Tibial nerve (tissue), 4 donors: ENCODE data around the gene PIGX. TPM values are rescaled to one million over a fixed set of nuclear protein-coding genes. Genes with fewer than 3 reads are reported as not detected.
"Not testable (repeated sequence)": the region's sequence is repeated elsewhere in the genome, so short reads cannot be mapped to it uniquely, and the experiment has no call there.

Experiments used
- DNase-seq, 2 donors: peaks; one replicate each; pipeline ENCODE4 v3.0.0-alpha.2; 2019; ENCODE audit warnings: low spot score in 2 of 2
- H3K27ac ChIP-seq, 4 donors: fragments of 200-600 bp; sonication (generic) in 3 of 4; one replicate each; pipeline ENCODE4 v1.5.1; 2017 to 2019; ENCODE audit warnings: mild to moderate bottlenecking in 1 of 4
- H3K27me3 ChIP-seq, 2 donors: fragments of 200-600 bp; sonication (generic) in 1 of 2; one replicate each; pipeline versions ENCODE4 v1.5.1 to v1.6.0; 2017 to 2019
- H3K36me3 ChIP-seq, 3 donors: fragments of 200-600 bp; sonication (generic); one replicate each; pipeline ENCODE4 v1.5.1; 2018 to 2019
- H3K4me1 ChIP-seq, 4 donors: fragments of 200-600 bp; sonication (generic) in 3 of 4; one replicate each; pipeline ENCODE4 v1.5.1; 2017 to 2019
- H3K4me3 ChIP-seq, 4 donors: fragments of 200-600 bp; sonication (generic) in 3 of 4; one replicate each; pipeline ENCODE4 v1.5.1; 2017 to 2019; ENCODE audit warnings: mild to moderate bottlenecking in 1 of 4, moderate library complexity in 1 of 4
- H3K9me3 ChIP-seq, 4 donors: fragments of 200-600 bp; sonication (generic) in 3 of 4; one replicate each; pipeline ENCODE4 v1.5.1; 2017 to 2019
- EP300 ChIP-seq, 2 donors: sonication (generic); formaldehyde crosslinking; IDR thresholded peaks; one replicate each; pipeline ENCODE4 v1.6.1; 2017; ENCODE audit warnings: antibody characterized with exemption in 2 of 2, mild to moderate bottlenecking in 1 of 2
- POLR2A ChIP-seq, 2 donors: fragments of 450-650 bp; IDR thresholded peaks; one replicate each; pipeline ENCODE4 v1.6.1; 2017; ENCODE audit warnings: antibody characterized with exemption in 2 of 2, mild to moderate bottlenecking in 2 of 2, moderate library complexity in 2 of 2
- WGBS, 2 donors: methylation state at CpG; one replicate each; pipeline ENCODE4 v1.1.5; 2018; 5-methylcytosine and 5-hydroxymethylcytosine counted together
- total RNA-seq, 4 donors: library from RNA; depleted of rRNA; stranded (reverse); fragments of >200 nt; gene quantifications; one replicate each; pipeline ENCODE4 v1.1.0, GENCODE V29; 2016
- TF ChIP-seq, protein P1 (sequence below), 5 experiments: fragments of 200-600 bp in 3 of 5; fragments of 450-650 bp in 2 of 5; sonication (generic) in 3 of 5; IDR thresholded peaks; one replicate each; pipeline ENCODE4 v1.5.1; 2016 to 2019; ENCODE audit warnings: antibody characterized with exemption in 5 of 5, mild to moderate bottlenecking in 3 of 5, moderate library complexity in 2 of 5

The PIGX gene
- total RNA-seq, 4 donors from 2014 or later, result 28.8 to 57.9 (median 33.7) TPM

DNA sequence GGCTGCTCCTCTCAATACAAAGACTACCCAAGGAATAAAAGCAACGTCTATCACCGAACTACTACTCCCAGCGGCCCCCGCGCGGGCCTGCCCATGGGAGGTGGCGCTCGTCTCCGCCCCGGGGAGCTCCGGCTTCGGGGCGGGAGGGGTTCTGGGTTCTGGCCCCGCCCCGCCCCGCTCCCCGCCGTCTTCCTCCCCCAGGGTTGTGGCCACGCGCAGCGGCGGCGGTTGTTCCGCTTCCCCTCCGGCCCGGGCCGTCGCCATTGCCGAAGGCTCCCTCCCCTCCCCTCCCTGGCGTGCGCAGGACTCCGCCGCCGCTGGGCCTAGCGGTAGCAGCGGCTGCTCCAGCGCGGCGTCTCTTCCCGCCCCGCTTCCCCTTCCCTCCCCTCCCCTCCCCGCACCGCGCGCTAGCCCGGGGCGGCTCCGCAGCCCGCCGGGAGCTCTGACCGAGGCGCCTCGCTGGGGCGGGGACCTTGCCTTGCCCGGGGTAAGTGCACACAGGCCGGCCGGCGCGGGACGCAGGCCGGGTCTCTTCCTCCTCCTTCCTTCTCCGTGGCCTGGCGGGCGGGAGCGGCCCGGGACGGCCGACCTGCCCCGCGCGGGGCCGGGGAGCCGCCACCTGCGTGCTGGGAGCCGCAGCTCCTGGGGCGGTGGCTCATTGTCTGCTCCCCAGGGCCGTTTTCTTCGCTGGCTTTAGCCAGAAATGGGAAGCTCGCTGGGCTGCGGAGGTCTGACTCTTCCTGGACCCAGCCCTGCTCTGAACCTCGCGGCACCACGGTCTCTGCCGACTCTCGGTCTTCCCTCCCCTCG, 27.7 kb downstream of the PIGX start, which contains the start of gene PAK2:
TSS of gene PAK2 (plus strand) at position 187 of the 810 bp plus-strand sequence. CDS start 42,790 bp downstream, outside the sequence.
- Histone ChIP-seq H3K4me1 (peaks cover 0 to 38% (median 15%) of the 10 kb centered on the region in 4 donors), H3K36me3 (peaks cover 0 to 6% (median 0%) of the 10 kb centered on the region in 3 donors), H3K4me3 (peak within 1 kb of the TSS; percentile 68 to 96 (median 91)), H3K27ac (peak within 1 kb of the TSS; percentile 93 to 98 (median 96)), H3K27me3 (no peaks in the 10 kb centered on the region), H3K9me3 (no peaks in the 10 kb centered on the region)
- TF ChIP-seq POLR2A (IDR thresholded peaks at IDR 0.05) (peak in 1 of 2 donors; percentile 60), EP300 (IDR thresholded peaks at IDR 0.05) (peak; percentile 44 to 93)
- TF ChIP-seq, protein P1, sequence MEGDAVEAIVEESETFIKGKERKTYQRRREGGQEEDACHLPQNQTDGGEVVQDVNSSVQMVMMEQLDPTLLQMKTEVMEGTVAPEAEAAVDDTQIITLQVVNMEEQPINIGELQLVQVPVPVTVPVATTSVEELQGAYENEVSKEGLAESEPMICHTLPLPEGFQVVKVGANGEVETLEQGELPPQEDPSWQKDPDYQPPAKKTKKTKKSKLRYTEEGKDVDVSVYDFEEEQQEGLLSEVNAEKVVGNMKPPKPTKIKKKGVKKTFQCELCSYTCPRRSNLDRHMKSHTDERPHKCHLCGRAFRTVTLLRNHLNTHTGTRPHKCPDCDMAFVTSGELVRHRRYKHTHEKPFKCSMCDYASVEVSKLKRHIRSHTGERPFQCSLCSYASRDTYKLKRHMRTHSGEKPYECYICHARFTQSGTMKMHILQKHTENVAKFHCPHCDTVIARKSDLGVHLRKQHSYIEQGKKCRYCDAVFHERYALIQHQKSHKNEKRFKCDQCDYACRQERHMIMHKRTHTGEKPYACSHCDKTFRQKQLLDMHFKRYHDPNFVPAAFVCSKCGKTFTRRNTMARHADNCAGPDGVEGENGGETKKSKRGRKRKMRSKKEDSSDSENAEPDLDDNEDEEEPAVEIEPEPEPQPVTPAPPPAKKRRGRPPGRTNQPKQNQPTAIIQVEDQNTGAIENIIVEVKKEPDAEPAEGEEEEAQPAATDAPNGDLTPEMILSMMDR (IDR thresholded peaks at IDR 0.05), result peak in 3 of 5 experiments; percentile 4 to 38 (median 24)
- DNase-seq, result peak; percentile 79 to 84
- 0 to 1% methylated on average over 47 to 62 of the region's 86 CpGs for WGBS, 2 donors

DNA sequence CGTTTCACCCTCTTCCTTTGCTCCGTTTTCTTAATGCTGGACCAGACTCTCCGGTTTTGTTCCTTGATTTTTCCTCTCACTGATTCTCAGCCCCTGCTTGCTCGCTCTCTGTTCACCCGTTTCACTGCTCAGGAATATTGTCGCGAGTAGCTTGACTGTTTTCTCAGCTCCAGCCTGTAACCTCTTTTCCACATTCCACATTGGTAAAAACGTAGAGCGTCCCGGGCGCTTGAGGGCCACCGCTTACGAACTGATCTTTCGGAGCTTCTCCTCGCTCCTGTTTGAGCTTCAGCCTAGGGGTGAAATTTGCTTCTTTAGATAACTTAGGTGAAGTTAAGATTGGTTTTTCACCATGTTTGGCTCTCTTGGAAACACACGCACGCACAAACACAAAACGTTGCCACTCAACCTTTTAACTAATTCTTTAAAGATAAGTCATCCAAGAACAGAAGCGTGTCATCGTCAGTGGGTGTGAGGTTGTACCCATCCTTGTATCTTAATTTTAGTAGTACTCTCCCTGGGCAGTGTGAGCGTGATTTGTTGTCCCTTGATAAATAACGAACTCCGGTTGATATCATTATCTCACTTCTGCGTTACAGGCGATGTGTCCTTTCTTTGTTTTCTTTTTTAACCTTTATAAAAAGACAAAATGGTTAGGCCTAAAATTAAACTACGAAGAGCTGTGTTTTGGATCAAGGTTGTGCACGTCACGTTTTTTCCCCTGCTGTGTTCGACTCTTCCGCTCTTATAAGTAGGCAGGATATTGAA, 28.5 kb downstream of the PIGX start:
- DNase-seq, result peak in 1 of 2 donors; percentile 18
- peak overlapping the region; percentile 93 to 98 (median 96) for H3K27ac ChIP-seq
- no peaks in the 10 kb centered on the region for H3K27me3 ChIP-seq
- H3K36me3 ChIP-seq, result peaks cover 0 to 5% (median 0%) of the 10 kb centered on the region in 3 donors
- TF ChIP-seq, protein P1 (IDR thresholded peaks at IDR 0.05), result no peak
- TF ChIP-seq EP300 (IDR thresholded peaks at IDR 0.05), result peak in 1 of 2 donors; percentile 41
- WGBS, 2 donors, result 1% methylated on average over 30 of the region's 30 CpGs
- peaks cover 0 to 44% (median 15%) of the 10 kb centered on the region in 4 donors for H3K4me1 ChIP-seq
- H3K9me3 ChIP-seq, result no peaks in the 10 kb centered on the region
- H3K4me3 ChIP-seq, result peak overlapping the region; percentile 68 to 96 (median 91)

DNA sequence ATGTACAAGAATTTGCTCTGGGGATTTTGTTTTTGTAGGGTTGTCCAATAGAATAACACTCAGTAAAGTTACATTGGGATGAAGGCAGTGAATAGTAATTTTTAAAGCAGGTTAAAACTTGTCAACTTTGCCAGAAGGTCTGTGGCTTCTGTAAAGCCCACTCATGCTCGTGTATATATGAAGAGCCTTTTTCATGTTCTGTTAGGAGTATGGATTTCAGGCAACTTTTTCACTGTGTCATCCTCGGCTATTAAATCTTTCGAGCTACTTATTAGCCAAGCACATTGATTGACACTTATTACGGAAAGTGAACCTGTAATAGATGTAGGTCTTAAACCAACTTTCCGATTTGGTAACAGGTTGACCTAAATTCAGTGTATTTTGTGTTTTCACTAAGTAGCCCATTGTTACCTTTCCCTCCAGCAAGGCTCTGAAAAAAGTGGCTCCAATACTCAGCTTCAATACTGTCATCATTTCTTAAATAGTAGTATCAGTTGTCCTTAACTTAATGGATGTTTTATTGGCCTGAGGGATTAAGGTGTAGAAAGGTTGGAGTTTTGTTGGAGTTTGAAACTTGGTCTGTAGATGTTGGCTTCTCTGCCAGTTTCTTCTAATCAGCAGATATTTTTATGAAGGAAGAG, 29.2 kb downstream of the PIGX start:
- Histone ChIP-seq H3K4me3 (peak overlapping the region; percentile 68 to 96 (median 91)), H3K36me3 (peaks cover 0 to 5% (median 0%) of the 10 kb centered on the region in 3 donors), H3K27me3 (no peaks in the 10 kb centered on the region), H3K27ac (peak overlapping the region; percentile 93 to 98 (median 96)), H3K9me3 (no peaks in the 10 kb centered on the region), H3K4me1 (peaks cover 0 to 44% (median 15%) of the 10 kb centered on the region in 4 donors)
- DNase-seq, result no peak
- 9 to 19% methylated on average over 5 of the region's 5 CpGs for WGBS, 2 donors
- TF ChIP-seq POLR2A (IDR thresholded peaks at IDR 0.05) (no peak), EP300 (IDR thresholded peaks at IDR 0.05) (no peak)
- TF ChIP-seq, protein P1 (IDR thresholded peaks at IDR 0.05), result no peak

DNA sequence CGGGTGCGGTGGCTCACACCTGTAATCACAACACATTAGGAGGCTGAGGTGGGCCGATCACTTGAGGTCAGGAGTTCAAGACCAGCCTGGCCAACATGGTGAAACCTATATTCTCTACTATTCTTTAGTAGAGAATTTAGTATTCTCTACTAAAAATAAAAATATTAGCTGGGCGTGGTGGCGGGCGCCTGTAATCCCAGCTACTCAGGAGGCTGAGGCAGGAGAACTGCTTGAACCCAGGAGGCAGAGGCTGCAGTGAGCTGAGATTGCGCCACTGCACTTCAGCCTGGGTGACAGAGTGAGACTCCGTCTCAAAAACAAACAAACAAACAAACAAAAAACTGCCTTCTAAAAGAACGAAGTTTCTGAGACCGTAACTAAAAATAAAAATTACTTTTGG, 31.4 kb downstream of the PIGX start:
- H3K27me3 ChIP-seq, H3K9me3 ChIP-seq, DNase-seq, H3K27ac ChIP-seq, H3K4me3 ChIP-seq: not testable (repeated sequence)
- H3K36me3 ChIP-seq, result peaks cover 0 to 12% (median 0%) of the 10 kb centered on the region in 3 donors
- peaks cover 0 to 44% (median 15%) of the 10 kb centered on the region in 4 donors for H3K4me1 ChIP-seq
- 90 to 93% methylated on average over 10 of the region's 10 CpGs for WGBS, 2 donors

DNA sequence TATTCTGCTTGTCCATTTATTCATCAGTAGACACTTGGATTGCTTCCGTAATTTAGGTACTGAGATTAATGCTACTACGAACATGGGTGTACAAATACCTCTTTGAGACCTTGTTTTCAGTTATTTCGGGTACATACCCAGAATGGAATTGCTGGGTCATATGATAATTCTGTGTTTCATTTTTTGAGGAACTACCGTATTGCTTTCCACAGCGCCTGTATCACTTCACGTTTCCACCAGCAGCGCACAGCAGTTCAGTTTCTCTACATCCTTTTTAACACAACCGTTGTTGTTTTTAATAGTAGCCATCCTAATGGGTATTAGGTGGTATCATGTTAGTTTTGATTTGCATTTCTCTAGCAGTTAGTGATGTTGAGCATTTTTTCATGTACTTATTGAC, 36.9 kb downstream of the PIGX start:
- WGBS, 2 donors, result 93% methylated on average over 8 of the region's 8 CpGs
- no peak for DNase-seq
- Histone ChIP-seq H3K4me1 (peaks cover 0 to 22% (median 2%) of the 10 kb centered on the region in 4 donors), H3K27me3 (no peaks in the 10 kb centered on the region), H3K4me3 (no peak overlapping the region), H3K27ac (no peak overlapping the region), H3K9me3 (no peaks in the 10 kb centered on the region), H3K36me3 (peaks cover 0 to 21% (median 0%) of the 10 kb centered on the region in 3 donors)
- TF ChIP-seq POLR2A (IDR thresholded peaks at IDR 0.05) (no peak), EP300 (IDR thresholded peaks at IDR 0.05) (no peak)
- TF ChIP-seq, protein P1 (IDR thresholded peaks at IDR 0.05), result no peak
